ENCODE measurements around the gene LDAH.

GRCh38 chr2:20745924-20746555 is 76.9 kb downstream of the LDAH start:
- TF ChIP-seq CTCF (conservative IDR thresholded peaks at IDR 0.05; ENCODE audit: low read depth in 2 of 2) (no peak), CREB1 (CRISPR knock-in tag; IDR thresholded peaks at IDR 0.05; ENCODE audit: low read depth) (no peak), EZH2phosphoT487 (IDR thresholded peaks at IDR 0.05; ENCODE audit: unreplicated experiment) (no peak), EZH2 (IDR thresholded peaks at IDR 0.05; ENCODE audit: low read depth, unreplicated experiment) (no peak), POLR2AphosphoS5 (IDR thresholded peaks at IDR 0.05; ENCODE audit: low read depth) (no peak), ZNF331 (CRISPR knock-in tag; IDR thresholded peaks at IDR 0.05; ENCODE audit: low read depth) (no peak), JUNB (IDR thresholded peaks at IDR 0.05; ENCODE audit: unreplicated experiment) (no peak), REST (IDR thresholded peaks at IDR 0.05; ENCODE audit: unreplicated experiment) (no peak), ETS1 (IDR thresholded peaks at IDR 0.05) (no peak), NANOG (IDR thresholded peaks at IDR 0.05; ENCODE audit: borderline replicate concordance) (no peak), ZNF114 (CRISPR knock-in tag; IDR thresholded peaks at IDR 0.05) (no peak), STAT1 (IDR thresholded peaks at IDR 0.05; ENCODE audit: unreplicated experiment) (no peak), ZNF462 (CRISPR knock-in tag; IDR thresholded peaks at IDR 0.05) (no peak)

All from GM23338 (cell line).